B cell (primary cell): ENCODE measurements around the gene SMPD3. TPM values are rescaled to one million over a fixed set of nuclear protein-coding genes. Genes with fewer than 3 reads are reported as not detected.

ENCODE experiments used
- ATAC-seq: fragments of 200-7000 bp; cut with Tn5 transposase; one replicate; pipeline ENCODE4 v1.10.0; 2021; ENCODE audit warnings: low read depth, mild to moderate bottlenecking, moderate number of reproducible peaks, moderate library complexity
- CTCF ChIA-PET: fragments of 350-600 bp; sonication (Branson Sonifier 250); formaldehyde crosslinking; loops from one replicate; lab custom pipeline; 2021; ENCODE audit warnings: antibody characterized with exemption, inconsistent platforms; lab: Charles Lee
- POLR2A ChIA-PET: fragments of 350-600 bp; sonication (Branson Sonifier 250); formaldehyde crosslinking; loops from one replicate; lab custom pipeline; 2021; ENCODE audit warnings: antibody characterized with exemption; lab: Charles Lee
- DNase-seq: peaks from one replicate; pipeline ENCODE4 v3.0.0; 2013
- H2AFZ ChIP-seq: 2 replicates; pipeline ENCODE4 v1.6.1; 2012; ENCODE audit warnings: mild to moderate bottlenecking, low read depth, low read length; ENCODE audit not compliant: insufficient read depth, poor library complexity, severe bottlenecking
- H3K27ac ChIP-seq, 2 donors: 1 replicate in 1 of 2; 2 replicates in 1 of 2; pipeline ENCODE4 v1.5.1; 2012 to 2013; ENCODE audit warnings: low read length in 2 of 2, mild to moderate bottlenecking in 2 of 2, moderate library complexity in 1 of 2
- H3K27me3 ChIP-seq, 4 experiments: fragments of 200-600 bp in 1 of 4; sonication (generic) in 1 of 4; replicated peaks in 1 of 4; 1 replicate in 2 of 4; 2 replicates in 2 of 4; pipeline versions ENCODE4 v1.6.1 to v1.7.0; 2013 to 2016; ENCODE audit warnings: low read length in 3 of 4, mild to moderate bottlenecking in 2 of 4, mixed read lengths in 1 of 4, moderate library complexity in 1 of 4; ENCODE audit not compliant: insufficient read depth in 4 of 4, control insufficient read depth in 3 of 4; ENCODE audit errors: control extremely low read depth in 1 of 4
- H3K36me3 ChIP-seq, 2 experiments: replicated peaks in 1 of 2; 1 replicate in 1 of 2; 2 replicates in 1 of 2; pipeline versions ENCODE4 v1.6.1 to v1.7.1; 2013; ENCODE audit warnings: low read length in 1 of 2; ENCODE audit not compliant: insufficient read depth in 2 of 2, control insufficient read depth in 1 of 2; ENCODE audit errors: control extremely low read depth in 1 of 2, extremely low read depth in 1 of 2
- H3K4me1 ChIP-seq, 2 donors: fragments of 200-600 bp in 1 of 2; sonication (generic) in 1 of 2; 1 replicate in 1 of 2; 2 replicates in 1 of 2; pipeline versions ENCODE4 v1.5.1 to v1.6.1; 2013 to 2017; ENCODE audit warnings: low read length in 2 of 2; ENCODE audit not compliant: control insufficient read depth in 2 of 2, insufficient read depth in 2 of 2
- H3K4me2 ChIP-seq: replicated peaks from 2 replicates; pipeline ENCODE3; 2012; ENCODE audit warnings: mild to moderate bottlenecking, low read depth, low read length; ENCODE audit not compliant: poor library complexity, severe bottlenecking
- H3K4me3 ChIP-seq, 5 experiments: fragments of 200-600 bp in 1 of 5; sonication (generic) in 1 of 5; 1 replicate in 3 of 5; 2 replicates in 2 of 5; pipeline versions ENCODE4 v1.5.1 to v1.7.0; 2011 to 2016; ENCODE audit warnings: low read length in 4 of 5, mild to moderate bottlenecking in 4 of 5, low read depth in 2 of 5, control low read depth in 1 of 5, moderate library complexity in 1 of 5; ENCODE audit not compliant: insufficient read depth in 1 of 5; ENCODE audit errors: control extremely low read depth in 1 of 5, extremely low read depth in 1 of 5
- H3K79me2 ChIP-seq: fragments of 200-600 bp; sonication (generic); one replicate; pipeline ENCODE4 v1.6.0; 2016; ENCODE audit warnings: low read length; ENCODE audit not compliant: control insufficient read depth, insufficient read depth
- H3K9ac ChIP-seq: fragments of 200-600 bp; sonication (generic); 2 replicates; pipeline ENCODE4 v1.6.1; 2017; ENCODE audit warnings: mild to moderate bottlenecking, low read length, moderate library complexity
- H3K9me3 ChIP-seq, 3 donors: one replicate each; pipeline versions ENCODE4 v1.6.1 to v1.7.1; 2013; ENCODE audit warnings: low read length in 2 of 3; ENCODE audit not compliant: control insufficient read depth in 2 of 3, insufficient read depth in 1 of 3; ENCODE audit errors: control extremely low read depth in 1 of 3
- H4K20me1 ChIP-seq: 2 replicates; pipeline ENCODE4 v1.6.0; 2012; ENCODE audit warnings: mild to moderate bottlenecking, low read length; ENCODE audit not compliant: insufficient read depth, control insufficient read depth, poor library complexity, severe bottlenecking
- H3K27ac Mint-ChIP-seq: one replicate; pipeline ENCODE4 v1.8.0; 2021; ENCODE audit warnings: mixed read lengths
- H3K27me3 Mint-ChIP-seq: one replicate; pipeline ENCODE4 v1.8.0; 2021; ENCODE audit warnings: mixed read lengths
- H3K4me1 Mint-ChIP-seq: one replicate; pipeline ENCODE4 v1.8.0; 2021; ENCODE audit warnings: mixed read lengths
- H3K4me3 Mint-ChIP-seq: one replicate; pipeline ENCODE4 v1.8.0; 2021; ENCODE audit warnings: mixed read lengths
- H3K9me3 Mint-ChIP-seq: one replicate; pipeline ENCODE4 v1.8.0; 2022; ENCODE audit warnings: mixed read lengths; ENCODE audit not compliant: insufficient read depth
- EZH2 ChIP-seq: IDR thresholded peaks from 2 replicates; pipeline ENCODE4 v1.6.1; 2012; ENCODE audit warnings: borderline replicate concordance, low read depth, mild to moderate bottlenecking, moderate library complexity, low read length; ENCODE audit not compliant: insufficient read depth, poor library complexity, severe bottlenecking
- WGBS: methylation state at CpG from one replicate; pipeline ENCODE4 v1.1.5; 2013; ENCODE audit warnings: missing lambda C conversion rate; ENCODE audit not compliant: insufficient coverage; 5-methylcytosine and 5-hydroxymethylcytosine counted together
- intact Hi-C: fragments of 100-400 bp; cut with micrococcal nuclease; formaldehyde crosslinking; loops from one replicate; pipeline ENCODE4 v1.10.0; 2022
- polyA plus RNA-seq: library from polyadenylated mRNA; depleted of rRNA; stranded (reverse); fragments of >200 nt; gene quantifications from 2 replicates; pipeline ENCODE4 v1.2.3, GENCODE V29; 2012
- total RNA-seq, 2 donors: library from RNA; stranded (reverse); fragments of 120-200 nt in 1 of 2; gene quantifications; 1 replicate in 1 of 2; 2 replicates in 1 of 2; pipeline versions ENCODE4 v1.2.3 to v1.2.4, GENCODE V29; 2013 to 2022
- TF ChIP-seq, protein P1 (sequence below): fragments of 200-600 bp; IDR thresholded peaks from one replicate; pipeline ENCODE4 v1.8.0; 2022; ENCODE audit warnings: antibody characterized with exemption, mild to moderate bottlenecking

SMPD3 gene
- total and polyA plus RNA-seq, 2 donors (not counting 1 experiment from before 2014, with no cell fraction given), result 1.2 to 2.8 TPM

- intact Hi-C loops, result no loop called here
- peaks cover 19 to 77% of the 10 kb centered on the region in 2 experiments for H3K36me3 ChIP-seq
- no peak overlapping the region for H3K9ac ChIP-seq
- no peak overlapping the region for H2AFZ ChIP-seq
- no peak overlapping the region for H3K4me3 ChIP-seq
- ChIA-PET POLR2A (no interaction called here), CTCF (no interaction called here)
- H3K27me3 Mint-ChIP-seq, result no peaks in the 10 kb centered on the region
- TF ChIP-seq, protein P1, sequence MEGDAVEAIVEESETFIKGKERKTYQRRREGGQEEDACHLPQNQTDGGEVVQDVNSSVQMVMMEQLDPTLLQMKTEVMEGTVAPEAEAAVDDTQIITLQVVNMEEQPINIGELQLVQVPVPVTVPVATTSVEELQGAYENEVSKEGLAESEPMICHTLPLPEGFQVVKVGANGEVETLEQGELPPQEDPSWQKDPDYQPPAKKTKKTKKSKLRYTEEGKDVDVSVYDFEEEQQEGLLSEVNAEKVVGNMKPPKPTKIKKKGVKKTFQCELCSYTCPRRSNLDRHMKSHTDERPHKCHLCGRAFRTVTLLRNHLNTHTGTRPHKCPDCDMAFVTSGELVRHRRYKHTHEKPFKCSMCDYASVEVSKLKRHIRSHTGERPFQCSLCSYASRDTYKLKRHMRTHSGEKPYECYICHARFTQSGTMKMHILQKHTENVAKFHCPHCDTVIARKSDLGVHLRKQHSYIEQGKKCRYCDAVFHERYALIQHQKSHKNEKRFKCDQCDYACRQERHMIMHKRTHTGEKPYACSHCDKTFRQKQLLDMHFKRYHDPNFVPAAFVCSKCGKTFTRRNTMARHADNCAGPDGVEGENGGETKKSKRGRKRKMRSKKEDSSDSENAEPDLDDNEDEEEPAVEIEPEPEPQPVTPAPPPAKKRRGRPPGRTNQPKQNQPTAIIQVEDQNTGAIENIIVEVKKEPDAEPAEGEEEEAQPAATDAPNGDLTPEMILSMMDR, result no peak
- TF ChIP-seq EZH2, result no peak
- no peak for DNase-seq
- 29% methylated on average over 1 of the region's 4 CpGs for WGBS
- no peak overlapping the region for H3K4me2 ChIP-seq
- H3K27me3 ChIP-seq, result no peaks in the 10 kb centered on the region
- no peaks in the 10 kb centered on the region for H3K9me3 Mint-ChIP-seq
- H3K27ac Mint-ChIP-seq, result no peak overlapping the region
- no peaks in the 10 kb centered on the region for H3K4me1 Mint-ChIP-seq
- H3K4me1 ChIP-seq, result no peaks in the 10 kb centered on the region
- H3K27ac ChIP-seq, result no peak overlapping the region
- no peak overlapping the region for H3K4me3 Mint-ChIP-seq
- no peak for ATAC-seq
- H3K79me2 ChIP-seq, result no peaks in the 10 kb centered on the region
- no peaks in the 10 kb centered on the region for H3K9me3 ChIP-seq
- H4K20me1 ChIP-seq, result no peaks in the 10 kb centered on the region
Observed at GRCh38 chr16:68347605-68348004, 100.7 kb downstream of the SMPD3 start.

DNA sequence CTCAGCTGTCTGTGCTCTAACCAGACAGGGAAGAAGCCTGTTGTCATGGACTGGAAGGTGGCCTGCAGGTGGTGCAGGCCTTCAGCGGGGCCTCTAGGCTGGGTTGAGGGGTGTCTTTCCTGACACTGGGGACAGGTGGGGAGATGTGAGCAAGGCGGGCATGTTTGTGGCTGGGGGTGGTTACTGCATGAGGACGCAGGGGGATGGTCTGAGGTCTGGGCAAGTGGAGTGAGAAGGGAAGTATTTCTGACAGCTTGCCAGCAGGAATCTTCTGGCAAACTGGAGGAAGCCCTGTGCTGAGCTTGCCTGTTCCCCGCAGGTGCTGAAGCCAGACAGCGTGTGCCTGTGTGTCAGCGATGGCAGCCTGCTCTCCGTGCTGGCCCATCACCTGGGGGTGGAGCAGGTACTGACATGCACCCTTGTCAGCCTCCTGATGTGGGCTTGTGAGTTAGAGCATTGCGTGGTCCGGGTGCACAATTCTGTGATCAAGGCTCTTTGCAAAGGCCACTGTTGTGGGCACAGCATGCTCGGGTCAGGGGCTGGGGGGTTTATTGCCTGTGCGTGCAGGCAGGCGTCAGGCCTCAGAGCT lies 101.3 kb downstream of the SMPD3 start:
- Mint-ChIP-seq H3K27ac (no peak overlapping the region), H3K9me3 (no peaks in the 10 kb centered on the region), H3K27me3 (no peaks in the 10 kb centered on the region), H3K4me3 (no peak overlapping the region), H3K4me1 (no peaks in the 10 kb centered on the region)
- Histone ChIP-seq H3K9ac (no peak overlapping the region), H3K36me3 (peaks cover 19 to 77% of the 10 kb centered on the region in 2 experiments), H3K9me3 (no peaks in the 10 kb centered on the region), H3K4me3 (no peak overlapping the region), H4K20me1 (no peaks in the 10 kb centered on the region), H3K27me3 (no peaks in the 10 kb centered on the region), H2AFZ (no peak overlapping the region), H3K4me1 (no peaks in the 10 kb centered on the region), H3K79me2 (no peaks in the 10 kb centered on the region), H3K27ac (no peak overlapping the region), H3K4me2 (no peak overlapping the region)
- WGBS, result 57% methylated on average over 12 of the region's 12 CpGs
- CTCF ChIA-PET, result no interaction called here
- ATAC-seq (no peak), DNase-seq (no peak)
- TF ChIP-seq EZH2, result no peak
- TF ChIP-seq, protein P1, result no peak
- POLR2A ChIA-PET, result no interaction called here
- intact Hi-C loops, result no loop called here
